A549 (cell line): ENCODE data around the gene IL19. TPM values are rescaled to one million over a fixed set of nuclear protein-coding genes. Genes with fewer than 3 reads are reported as not detected.

Experiments
- ATAC-seq, 2 experiments: fragments of 200-7000 bp in 1 of 2; fragments of >200 bp in 1 of 2; cut with Nextera tagmentation in 1 of 2; cut with Tn5 transposase in 1 of 2; 3 replicates each; pipeline versions ENCODE4 v1.8.0 to v1.9.1; 2018 to 2020; ENCODE audit warnings: mild to moderate bottlenecking in 1 of 2, moderate library complexity in 1 of 2
- CTCF ChIA-PET: fragments of 300-600 bp; sonication (Branson Sonifier 250); formaldehyde crosslinking; extraction: SDS; loops from one replicate; lab custom pipeline; 2021; ENCODE audit warnings: antibody characterized with exemption, inconsistent platforms; lab: Yijun Ruan, JAX
- POLR2A ChIA-PET: fragments of 350-600 bp; formaldehyde crosslinking; extraction: SDS; loops from one replicate; lab custom pipeline; 2021; ENCODE audit warnings: antibody characterized with exemption, inconsistent platforms; lab: Yijun Ruan, JAX
- DNase-seq, 2 experiments: peaks; one replicate each; pipeline versions ENCODE4 v3.0.0 to v3.0.0-alpha.2; 2011 to 2016; ENCODE audit warnings: low read depth in 1 of 2, low spot score in 1 of 2
- FAIRE-seq: peaks from 2 replicates; lab custom pipeline; 2011; peaks lifted over from hg19 to GRCh38; lab: Jason Lieb, UNC
- H3K27ac ChIP-seq, 2 experiments: fragments of >200 bp; sonication (Bioruptor Twin); formaldehyde crosslinking; 3 replicates each; pipeline ENCODE4 v1.5.1; 2016 to 2017
- H3K4me1 ChIP-seq: fragments of >200 bp; sonication (Bioruptor Twin); formaldehyde crosslinking; 3 replicates; pipeline ENCODE4 v1.6.1; 2016
- H3K4me2 ChIP-seq: fragments of >200 bp; sonication (Bioruptor Twin); formaldehyde crosslinking; 3 replicates; pipeline ENCODE4 v1.6.1; 2016
- H3K4me3 ChIP-seq: fragments of >200 bp; sonication (Bioruptor Twin); formaldehyde crosslinking; 3 replicates; pipeline ENCODE4 v1.5.1; 2016
- H3K9me3 ChIP-seq: fragments of >200 bp; sonication (Bioruptor Twin); formaldehyde crosslinking; 3 replicates; pipeline ENCODE4 v1.6.1; 2016
- CBX2 ChIP-seq: fragments of 200-600 bp; sonication (generic); IDR thresholded peaks from 2 replicates; pipeline ENCODE4 v1.6.1; 2016; ENCODE audit warnings: low read depth, mild to moderate bottlenecking, borderline replicate concordance
- CEBPB ChIP-seq, 2 experiments: fragments of >200 bp in 1 of 2; sonication (Bioruptor Twin) in 1 of 2; formaldehyde crosslinking in 1 of 2; IDR thresholded peaks; 2 replicates each; pipeline ENCODE4 v1.6.1; 2012 to 2016
- CHD4 ChIP-seq: fragments of 200-600 bp; sonication (generic); IDR thresholded peaks from 2 replicates; pipeline ENCODE4 v1.6.1; 2016; ENCODE audit warnings: antibody characterized with exemption, mild to moderate bottlenecking, borderline replicate concordance
- EHF ChIP-seq: fragments of 250-450 bp; sonication (Bioruptor Pico); IDR thresholded peaks from 2 replicates; pipeline ENCODE4 v1.5.0; 2020; ENCODE audit warnings: mild to moderate bottlenecking
- EP300 ChIP-seq, 2 experiments: fragments of >200 bp; sonication (Bioruptor Twin); formaldehyde crosslinking; IDR thresholded peaks; 2 replicates in 1 of 2; 3 replicates in 1 of 2; pipeline ENCODE4 v1.6.1; 2016 to 2017
- FOSL2 ChIP-seq, 2 experiments: fragments of 450-650 bp in 1 of 2; fragments of >200 bp in 1 of 2; sonication (Bioruptor Twin) in 1 of 2; formaldehyde crosslinking; IDR thresholded peaks; 2 replicates each; pipeline versions ENCODE4 v1.5.0 to v1.6.1; 2016 to 2020; ENCODE audit warnings: mild to moderate bottlenecking in 1 of 2, moderate library complexity in 1 of 2
- GATA3 ChIP-seq: IDR thresholded peaks from 2 replicates; pipeline ENCODE4 v1.6.1; 2012; ENCODE audit warnings: borderline replicate concordance
- JUN ChIP-seq, 2 experiments: fragments of >200 bp; sonication (Bioruptor Twin); formaldehyde crosslinking; IDR thresholded peaks; 2 replicates in 1 of 2; 3 replicates in 1 of 2; pipeline ENCODE4 v1.6.1; 2016 to 2017
- KDM1A ChIP-seq: fragments of 200-600 bp; sonication (generic); IDR thresholded peaks from 2 replicates; pipeline ENCODE4 v1.6.1; 2016; ENCODE audit warnings: low read depth, mild to moderate bottlenecking
- KDM5A ChIP-seq: fragments of 200-600 bp; sonication (generic); IDR thresholded peaks from 2 replicates; pipeline ENCODE4 v1.6.1; 2016; ENCODE audit warnings: antibody characterized with exemption, mild to moderate bottlenecking
- NFE2L2 ChIP-seq: fragments of 150-350 bp; conservative IDR thresholded peaks from 2 replicates; pipeline ENCODE4 v1.6.1; 2014; ENCODE audit warnings: low read length
- PHF8 ChIP-seq: fragments of 200-600 bp; sonication (generic); IDR thresholded peaks from 2 replicates; pipeline ENCODE4 v1.6.1; 2016; ENCODE audit warnings: low read depth, mild to moderate bottlenecking, antibody characterized with exemption, moderate library complexity, borderline replicate concordance
- POLR2AphosphoS2 ChIP-seq: conservative IDR thresholded peaks from 2 replicates; pipeline ENCODE4 v1.6.1; 2012; ENCODE audit warnings: low read length, improper control_type of control experiment, inconsistent platforms
- RFX5 ChIP-seq: fragments of 450-650 bp; IDR thresholded peaks from 2 replicates; pipeline ENCODE4 v1.7.1; 2014; ENCODE audit warnings: antibody characterized with exemption, mild to moderate bottlenecking, moderate library complexity
- SMC3 ChIP-seq: fragments of >200 bp; sonication (Bioruptor Twin); formaldehyde crosslinking; IDR thresholded peaks from 3 replicates; pipeline ENCODE4 v1.6.1; 2018; ENCODE audit warnings: inconsistent platforms
- ZFP36 ChIP-seq: fragments of 450-650 bp; IDR thresholded peaks from 2 replicates; pipeline ENCODE4 v1.6.1; 2014; ENCODE audit warnings: borderline replicate concordance; ENCODE audit not compliant: partially characterized antibody
- WGBS: methylation state at CpG from one replicate; pipeline ENCODE4 v1.1.6; 2017; ENCODE audit errors: missing lambda C conversion rate; 5-methylcytosine and 5-hydroxymethylcytosine counted together
- polyA plus RNA-seq, 4 experiments: library from polyadenylated mRNA; depleted of rRNA in 3 of 4; stranded (reverse); fragments of >200 nt; fragmentation: RNase III in 1 of 4; extraction: RNeasy Plus Mini Kit Qiagen cat#74134 plus additional on column Dnase treatment in 1 of 4; gene quantifications; 2 replicates in 3 of 4; 3 replicates in 1 of 4; pipeline ENCODE4 v1.2.3, GENCODE V29; 2011 to 2017
- TF ChIP-seq, protein P1 (sequence below): IDR thresholded peaks from 2 replicates; pipeline ENCODE4 v1.6.1; 2012
- TF ChIP-seq, protein P2 (sequence below): fragments of >200 bp; sonication (Bioruptor Twin); formaldehyde crosslinking; IDR thresholded peaks from 3 replicates; pipeline ENCODE4 v1.5.1; 2016
- TF ChIP-seq, protein P3 (sequence below): IDR thresholded peaks from 2 replicates; pipeline ENCODE4 v1.6.1; 2012
- TF ChIP-seq, protein P4 (sequence below): fragments of 200-600 bp; sonication (generic); IDR thresholded peaks from 2 replicates; pipeline ENCODE4 v1.6.1; 2016; ENCODE audit warnings: antibody characterized with exemption, mild to moderate bottlenecking, moderate library complexity

Gene IL19
- polyA plus RNA-seq, 2 of the 4 experiments (the other 2 are of a cell fraction), result not detected

DNA sequence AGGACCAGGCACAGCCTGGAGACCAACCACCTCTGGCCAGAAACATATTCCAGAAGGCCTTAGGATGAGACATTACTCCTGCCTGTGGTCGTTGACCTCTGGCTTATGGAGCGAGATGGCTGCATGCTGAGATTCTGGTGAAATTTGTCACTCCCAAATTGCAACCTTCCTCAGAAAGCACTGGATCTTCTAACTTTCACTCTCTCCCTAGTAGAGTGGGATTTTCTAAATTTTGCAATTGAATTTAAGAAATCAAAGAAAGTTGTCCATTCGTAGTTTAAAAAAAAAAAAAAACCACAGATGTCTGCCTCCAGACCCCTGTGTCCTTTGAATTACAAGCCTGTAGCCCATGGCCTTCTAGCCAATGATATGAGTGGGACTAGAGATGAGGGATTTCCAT is 30.3 kb downstream of the IL19 start:
- TF ChIP-seq CBX2 (no peak), RFX5 (no peak)
- TF ChIP-seq, protein P1, sequence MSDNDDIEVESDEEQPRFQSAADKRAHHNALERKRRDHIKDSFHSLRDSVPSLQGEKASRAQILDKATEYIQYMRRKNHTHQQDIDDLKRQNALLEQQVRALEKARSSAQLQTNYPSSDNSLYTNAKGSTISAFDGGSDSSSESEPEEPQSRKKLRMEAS, result no peak
- no peak overlapping the region for H3K4me3 ChIP-seq
- no peak for ATAC-seq
- POLR2A ChIA-PET, result no interaction called here
- WGBS, result 44% methylated on average over 3 of the region's 3 CpGs
- CTCF ChIA-PET, result interaction anchor here (1.1 kb wide), 1 partner anchor 29 kb away, joined by 3 read pairs; the partner anchor contains the start of gene IL10
- H3K27ac ChIP-seq, result no peak overlapping the region
- H3K9me3 ChIP-seq, result no peaks in the 10 kb centered on the region
- no peak for DNase-seq
- H3K4me1 ChIP-seq, result no peaks in the 10 kb centered on the region
- no peak for FAIRE-seq
- no peak overlapping the region for H3K4me2 ChIP-seq

DNA sequence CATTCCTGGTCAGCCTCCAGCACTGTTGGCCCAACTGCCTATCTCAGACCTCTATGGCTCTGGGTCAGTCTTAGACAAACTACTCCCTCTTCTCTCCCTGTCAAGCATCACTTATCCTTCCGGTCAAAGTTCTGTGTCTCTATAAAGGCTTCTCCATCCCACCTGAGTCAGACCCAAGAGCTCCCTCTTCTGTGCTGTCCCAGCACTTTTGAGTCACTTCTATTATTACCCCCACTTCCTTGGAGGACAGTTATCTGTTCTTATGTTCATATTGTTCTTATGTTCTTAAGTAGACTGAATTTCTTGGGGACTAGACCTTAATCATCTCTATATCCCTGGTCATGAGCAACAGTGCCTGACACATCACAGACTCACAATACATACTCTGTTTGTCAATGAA is 30.9 kb downstream of the IL19 start:
- ATAC-seq (no peak), FAIRE-seq (no peak), DNase-seq (no peak)
- Histone ChIP-seq H3K4me3 (no peak overlapping the region), H3K9me3 (no peaks in the 10 kb centered on the region), H3K4me2 (no peak overlapping the region), H3K4me1 (no peaks in the 10 kb centered on the region), H3K27ac (no peak overlapping the region)
- POLR2A ChIA-PET, result no interaction called here
- CTCF ChIA-PET, result interaction anchor here (1.1 to 1.6 kb wide), 3 partner anchors 9 to 111 kb away, joined by 3 to 4 read pairs (median 4); partner anchors contain the start of gene IL10
- no peak for TF ChIP-seq SMC3
- no peak for TF ChIP-seq POLR2AphosphoS2
- TF ChIP-seq CEBPB (IDR thresholded peaks at IDR 0.05), result no peak
- TF ChIP-seq, protein P1, result no peak
- TF ChIP-seq KDM5A, result no peak
- no peak for TF ChIP-seq GATA3
- TF ChIP-seq PHF8, result no peak
- TF ChIP-seq, protein P2, sequence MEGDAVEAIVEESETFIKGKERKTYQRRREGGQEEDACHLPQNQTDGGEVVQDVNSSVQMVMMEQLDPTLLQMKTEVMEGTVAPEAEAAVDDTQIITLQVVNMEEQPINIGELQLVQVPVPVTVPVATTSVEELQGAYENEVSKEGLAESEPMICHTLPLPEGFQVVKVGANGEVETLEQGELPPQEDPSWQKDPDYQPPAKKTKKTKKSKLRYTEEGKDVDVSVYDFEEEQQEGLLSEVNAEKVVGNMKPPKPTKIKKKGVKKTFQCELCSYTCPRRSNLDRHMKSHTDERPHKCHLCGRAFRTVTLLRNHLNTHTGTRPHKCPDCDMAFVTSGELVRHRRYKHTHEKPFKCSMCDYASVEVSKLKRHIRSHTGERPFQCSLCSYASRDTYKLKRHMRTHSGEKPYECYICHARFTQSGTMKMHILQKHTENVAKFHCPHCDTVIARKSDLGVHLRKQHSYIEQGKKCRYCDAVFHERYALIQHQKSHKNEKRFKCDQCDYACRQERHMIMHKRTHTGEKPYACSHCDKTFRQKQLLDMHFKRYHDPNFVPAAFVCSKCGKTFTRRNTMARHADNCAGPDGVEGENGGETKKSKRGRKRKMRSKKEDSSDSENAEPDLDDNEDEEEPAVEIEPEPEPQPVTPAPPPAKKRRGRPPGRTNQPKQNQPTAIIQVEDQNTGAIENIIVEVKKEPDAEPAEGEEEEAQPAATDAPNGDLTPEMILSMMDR, result no peak
- no peak for TF ChIP-seq ZFP36
- TF ChIP-seq, protein P3, sequence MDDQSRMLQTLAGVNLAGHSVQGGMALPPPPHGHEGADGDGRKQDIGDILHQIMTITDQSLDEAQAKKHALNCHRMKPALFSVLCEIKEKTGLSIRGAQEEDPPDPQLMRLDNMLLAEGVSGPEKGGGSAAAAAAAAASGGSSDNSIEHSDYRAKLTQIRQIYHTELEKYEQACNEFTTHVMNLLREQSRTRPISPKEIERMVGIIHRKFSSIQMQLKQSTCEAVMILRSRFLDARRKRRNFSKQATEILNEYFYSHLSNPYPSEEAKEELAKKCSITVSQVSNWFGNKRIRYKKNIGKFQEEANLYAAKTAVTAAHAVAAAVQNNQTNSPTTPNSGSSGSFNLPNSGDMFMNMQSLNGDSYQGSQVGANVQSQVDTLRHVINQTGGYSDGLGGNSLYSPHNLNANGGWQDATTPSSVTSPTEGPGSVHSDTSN, result no peak
- TF ChIP-seq FOSL2 (IDR thresholded peaks at IDR 0.05), result no peak
- no peak for TF ChIP-seq FOSL2 (CRISPR knock-in tag; IDR thresholded peaks at IDR 0.05)
- TF ChIP-seq NFE2L2, result no peak
- no peak for TF ChIP-seq EHF (CRISPR knock-in tag)
- TF ChIP-seq JUN (IDR thresholded peaks at IDR 0.05), result no peak
- TF ChIP-seq, protein P4, sequence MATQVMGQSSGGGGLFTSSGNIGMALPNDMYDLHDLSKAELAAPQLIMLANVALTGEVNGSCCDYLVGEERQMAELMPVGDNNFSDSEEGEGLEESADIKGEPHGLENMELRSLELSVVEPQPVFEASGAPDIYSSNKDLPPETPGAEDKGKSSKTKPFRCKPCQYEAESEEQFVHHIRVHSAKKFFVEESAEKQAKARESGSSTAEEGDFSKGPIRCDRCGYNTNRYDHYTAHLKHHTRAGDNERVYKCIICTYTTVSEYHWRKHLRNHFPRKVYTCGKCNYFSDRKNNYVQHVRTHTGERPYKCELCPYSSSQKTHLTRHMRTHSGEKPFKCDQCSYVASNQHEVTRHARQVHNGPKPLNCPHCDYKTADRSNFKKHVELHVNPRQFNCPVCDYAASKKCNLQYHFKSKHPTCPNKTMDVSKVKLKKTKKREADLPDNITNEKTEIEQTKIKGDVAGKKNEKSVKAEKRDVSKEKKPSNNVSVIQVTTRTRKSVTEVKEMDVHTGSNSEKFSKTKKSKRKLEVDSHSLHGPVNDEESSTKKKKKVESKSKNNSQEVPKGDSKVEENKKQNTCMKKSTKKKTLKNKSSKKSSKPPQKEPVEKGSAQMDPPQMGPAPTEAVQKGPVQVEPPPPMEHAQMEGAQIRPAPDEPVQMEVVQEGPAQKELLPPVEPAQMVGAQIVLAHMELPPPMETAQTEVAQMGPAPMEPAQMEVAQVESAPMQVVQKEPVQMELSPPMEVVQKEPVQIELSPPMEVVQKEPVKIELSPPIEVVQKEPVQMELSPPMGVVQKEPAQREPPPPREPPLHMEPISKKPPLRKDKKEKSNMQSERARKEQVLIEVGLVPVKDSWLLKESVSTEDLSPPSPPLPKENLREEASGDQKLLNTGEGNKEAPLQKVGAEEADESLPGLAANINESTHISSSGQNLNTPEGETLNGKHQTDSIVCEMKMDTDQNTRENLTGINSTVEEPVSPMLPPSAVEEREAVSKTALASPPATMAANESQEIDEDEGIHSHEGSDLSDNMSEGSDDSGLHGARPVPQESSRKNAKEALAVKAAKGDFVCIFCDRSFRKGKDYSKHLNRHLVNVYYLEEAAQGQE, result no peak
- TF ChIP-seq KDM1A, result no peak
- no peak for TF ChIP-seq EP300 (IDR thresholded peaks at IDR 0.05)
- TF ChIP-seq CHD4, result no peak
- 94% methylated on average over 1 of the region's 1 CpG for WGBS
